ENCODE data around the gene INHBE. TPM values are rescaled to one million over a fixed set of nuclear protein-coding genes. Genes with fewer than 3 reads are reported as not detected.

Gene INHBE
- total RNA-seq, 1 experiment from 2014 or later = 0.59 TPM

DNA sequence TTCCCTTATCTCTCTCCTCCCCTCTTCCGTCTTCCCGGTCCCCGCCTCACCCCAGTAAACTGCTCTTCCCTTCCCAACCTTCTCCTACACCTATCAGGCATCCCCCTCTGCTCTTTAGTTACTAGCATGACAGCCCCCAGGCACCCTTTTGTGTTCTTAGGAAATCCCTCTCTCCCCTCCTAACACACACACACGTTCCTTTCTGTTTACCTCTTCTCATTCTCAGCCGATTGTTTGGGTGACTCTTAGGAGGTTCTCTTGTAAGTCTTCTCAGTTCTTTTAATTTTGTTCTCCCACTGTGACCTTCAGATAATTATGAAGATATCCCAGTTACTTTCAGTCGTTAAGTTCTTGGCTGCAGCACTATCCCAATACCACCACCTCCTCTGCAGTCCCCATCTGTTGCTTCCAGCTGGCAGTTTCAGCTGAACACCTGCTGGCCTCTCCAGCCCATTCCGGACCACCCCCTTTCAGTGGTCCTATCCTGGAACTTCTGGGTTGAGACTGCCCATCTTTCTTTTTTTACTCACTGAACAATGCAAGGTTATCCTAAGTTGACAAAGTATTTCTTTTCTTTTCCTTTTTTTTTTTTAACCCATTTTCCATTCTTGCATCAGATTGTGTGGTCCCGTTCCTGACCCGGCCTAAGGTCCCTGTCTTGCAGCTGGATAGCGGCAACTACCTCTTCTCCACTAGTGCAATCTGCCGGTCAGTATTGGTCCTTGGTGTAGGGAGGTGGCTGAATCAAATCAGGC is 33.5 kb downstream of the INHBE start:
- no peak for TF ChIP-seq TCF7L2 (IDR thresholded peaks at IDR 0.05; ENCODE audit: low read depth, low read length)
- TF ChIP-seq, protein P1, sequence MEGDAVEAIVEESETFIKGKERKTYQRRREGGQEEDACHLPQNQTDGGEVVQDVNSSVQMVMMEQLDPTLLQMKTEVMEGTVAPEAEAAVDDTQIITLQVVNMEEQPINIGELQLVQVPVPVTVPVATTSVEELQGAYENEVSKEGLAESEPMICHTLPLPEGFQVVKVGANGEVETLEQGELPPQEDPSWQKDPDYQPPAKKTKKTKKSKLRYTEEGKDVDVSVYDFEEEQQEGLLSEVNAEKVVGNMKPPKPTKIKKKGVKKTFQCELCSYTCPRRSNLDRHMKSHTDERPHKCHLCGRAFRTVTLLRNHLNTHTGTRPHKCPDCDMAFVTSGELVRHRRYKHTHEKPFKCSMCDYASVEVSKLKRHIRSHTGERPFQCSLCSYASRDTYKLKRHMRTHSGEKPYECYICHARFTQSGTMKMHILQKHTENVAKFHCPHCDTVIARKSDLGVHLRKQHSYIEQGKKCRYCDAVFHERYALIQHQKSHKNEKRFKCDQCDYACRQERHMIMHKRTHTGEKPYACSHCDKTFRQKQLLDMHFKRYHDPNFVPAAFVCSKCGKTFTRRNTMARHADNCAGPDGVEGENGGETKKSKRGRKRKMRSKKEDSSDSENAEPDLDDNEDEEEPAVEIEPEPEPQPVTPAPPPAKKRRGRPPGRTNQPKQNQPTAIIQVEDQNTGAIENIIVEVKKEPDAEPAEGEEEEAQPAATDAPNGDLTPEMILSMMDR (IDR thresholded peaks at IDR 0.05) = no peak
- TF ChIP-seq, protein P2, sequence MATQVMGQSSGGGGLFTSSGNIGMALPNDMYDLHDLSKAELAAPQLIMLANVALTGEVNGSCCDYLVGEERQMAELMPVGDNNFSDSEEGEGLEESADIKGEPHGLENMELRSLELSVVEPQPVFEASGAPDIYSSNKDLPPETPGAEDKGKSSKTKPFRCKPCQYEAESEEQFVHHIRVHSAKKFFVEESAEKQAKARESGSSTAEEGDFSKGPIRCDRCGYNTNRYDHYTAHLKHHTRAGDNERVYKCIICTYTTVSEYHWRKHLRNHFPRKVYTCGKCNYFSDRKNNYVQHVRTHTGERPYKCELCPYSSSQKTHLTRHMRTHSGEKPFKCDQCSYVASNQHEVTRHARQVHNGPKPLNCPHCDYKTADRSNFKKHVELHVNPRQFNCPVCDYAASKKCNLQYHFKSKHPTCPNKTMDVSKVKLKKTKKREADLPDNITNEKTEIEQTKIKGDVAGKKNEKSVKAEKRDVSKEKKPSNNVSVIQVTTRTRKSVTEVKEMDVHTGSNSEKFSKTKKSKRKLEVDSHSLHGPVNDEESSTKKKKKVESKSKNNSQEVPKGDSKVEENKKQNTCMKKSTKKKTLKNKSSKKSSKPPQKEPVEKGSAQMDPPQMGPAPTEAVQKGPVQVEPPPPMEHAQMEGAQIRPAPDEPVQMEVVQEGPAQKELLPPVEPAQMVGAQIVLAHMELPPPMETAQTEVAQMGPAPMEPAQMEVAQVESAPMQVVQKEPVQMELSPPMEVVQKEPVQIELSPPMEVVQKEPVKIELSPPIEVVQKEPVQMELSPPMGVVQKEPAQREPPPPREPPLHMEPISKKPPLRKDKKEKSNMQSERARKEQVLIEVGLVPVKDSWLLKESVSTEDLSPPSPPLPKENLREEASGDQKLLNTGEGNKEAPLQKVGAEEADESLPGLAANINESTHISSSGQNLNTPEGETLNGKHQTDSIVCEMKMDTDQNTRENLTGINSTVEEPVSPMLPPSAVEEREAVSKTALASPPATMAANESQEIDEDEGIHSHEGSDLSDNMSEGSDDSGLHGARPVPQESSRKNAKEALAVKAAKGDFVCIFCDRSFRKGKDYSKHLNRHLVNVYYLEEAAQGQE (IDR thresholded peaks at IDR 0.05; ENCODE audit: insufficient read depth in 1 of 2, low read depth in 2 of 2, low read length in 1 of 2) = no peak
- TF ChIP-seq POLR2AphosphoS5 (IDR thresholded peaks at IDR 0.05; ENCODE audit: low read depth, low read length) = no peak
- no peak for TF ChIP-seq SIN3A (IDR thresholded peaks at IDR 0.05; ENCODE audit: borderline replicate concordance, insufficient read depth, low read depth, low read length)
- ChIA-PET CTCF (no interaction called here), POLR2A (interaction anchor here (0.6 kb wide), 1 partner anchor 42 kb away, joined by 3 read pairs; no protein-coding TSS in a partner anchor)
- no peak for DNase-seq (ENCODE audit: low read depth, low spot score)
- peaks cover 16% of the 10 kb centered on the region; the same call in 1 of the 2 replicates for H3K36me3 ChIP-seq (ENCODE audit: control insufficient read depth, insufficient read depth, low read length)
- no peaks in the 10 kb centered on the region for H3K27me3 ChIP-seq (ENCODE audit: control insufficient read depth, insufficient read depth, low read length)
- peak overlapping the region; percentile 98 for H3K27ac ChIP-seq (ENCODE audit: low read length)
- peaks cover 12% of the 10 kb centered on the region; the same call in 1 of the 2 replicates for H3K4me1 ChIP-seq (ENCODE audit: control insufficient read depth, insufficient read depth, low read length)
- no peaks in the 10 kb centered on the region for H3K9me3 ChIP-seq (ENCODE audit: control insufficient read depth, insufficient read depth, low read depth, low read length)
- no TSS peak for BruUV-seq (replicated peaks)
- in situ Hi-C loops (cut with HindIII; ENCODE audit: low pct_unique_long_range_greater_than_20kb, low sequenced_read_pairs) (no loop called here), intact Hi-C loops (cut with micrococcal nuclease; ENCODE audit: unreplicated experiment) (no loop called here)
- peak overlapping the region; percentile 95 to 99 for H3K4me3 ChIP-seq (ENCODE audit: low read depth in 2 of 2, low read length in 2 of 2)
- peak; percentile 26 for ATAC-seq

DNA sequence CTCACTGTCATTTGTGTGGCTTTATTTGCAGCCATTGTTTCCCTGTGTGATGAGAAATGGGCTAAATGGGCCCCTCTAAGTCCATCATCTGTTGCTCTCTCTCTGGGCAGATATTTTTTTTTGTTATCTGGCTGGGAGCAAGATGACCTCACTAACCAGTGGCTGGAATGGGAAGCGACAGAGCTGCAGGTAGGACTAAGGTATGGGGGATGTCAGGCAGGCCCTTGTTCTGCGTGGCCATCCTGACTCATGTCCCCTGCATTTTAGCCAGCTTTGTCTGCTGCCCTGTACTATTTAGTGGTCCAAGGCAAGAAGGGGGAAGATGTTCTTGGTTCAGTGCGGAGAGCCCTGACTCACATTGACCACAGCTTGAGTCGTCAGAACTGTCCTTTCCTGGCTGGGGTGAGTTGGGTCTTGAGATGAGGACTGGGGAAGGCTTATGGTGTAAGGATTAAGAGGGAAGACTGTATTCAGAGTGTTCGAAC is 34.1 kb downstream of the INHBE start:
- in situ Hi-C loops (cut with HindIII; ENCODE audit: low pct_unique_long_range_greater_than_20kb, low sequenced_read_pairs) = no loop called here
- Histone ChIP-seq H3K36me3 (ENCODE audit: control insufficient read depth, insufficient read depth, low read length) (peaks cover 16% of the 10 kb centered on the region; the same call in 1 of the 2 replicates), H3K27ac (ENCODE audit: low read length) (peak overlapping the region; percentile 98), H3K4me3 (ENCODE audit: low read depth in 2 of 2, low read length in 2 of 2) (peak overlapping the region; percentile 95 to 99), H3K27me3 (ENCODE audit: control insufficient read depth, insufficient read depth, low read length) (no peaks in the 10 kb centered on the region), H3K9me3 (ENCODE audit: control insufficient read depth, insufficient read depth, low read depth, low read length) (no peaks in the 10 kb centered on the region), H3K4me1 (ENCODE audit: control insufficient read depth, insufficient read depth, low read length) (peaks cover 12% of the 10 kb centered on the region; the same call in 1 of the 2 replicates)
- ChIA-PET CTCF (no interaction called here), POLR2A (interaction anchor here (0.6 kb wide), 1 partner anchor 41 kb away, joined by 3 read pairs; no protein-coding TSS in a partner anchor)
- intact Hi-C loops (cut with micrococcal nuclease; ENCODE audit: unreplicated experiment) = no loop called here
- DNase-seq (ENCODE audit: low read depth, low spot score) (no peak), ATAC-seq (no peak)
- no TSS peak for BruUV-seq (replicated peaks)
- no peak for TF ChIP-seq SIN3A (IDR thresholded peaks at IDR 0.05; ENCODE audit: borderline replicate concordance, insufficient read depth, low read depth, low read length)
- TF ChIP-seq, protein P2 (IDR thresholded peaks at IDR 0.05; ENCODE audit: insufficient read depth in 1 of 2, low read depth in 2 of 2, low read length in 1 of 2) = no peak
- TF ChIP-seq POLR2AphosphoS5 (IDR thresholded peaks at IDR 0.05; ENCODE audit: low read depth, low read length) = no peak
- TF ChIP-seq TCF7L2 (IDR thresholded peaks at IDR 0.05; ENCODE audit: low read depth, low read length) = no peak
- TF ChIP-seq, protein P1 (IDR thresholded peaks at IDR 0.05) = no peak

Data from Panc1 (cell line).